ENCODE data around the gene SH3RF2.
"Not testable (repeated sequence)": the region's sequence is repeated elsewhere in the genome, so short reads cannot be mapped to it uniquely, and the experiment has no call there.

The SH3RF2 gene

GRCh38 chr5:145990170-145990569 lies 53.8 kb downstream of the SH3RF2 start:
- no peak for TF ChIP-seq CTCF (IDR thresholded peaks at IDR 0.05; ENCODE audit: borderline replicate concordance, control extremely low read depth, extremely low read depth, insufficient read depth, missing control alignments)
- no peak for DNase-seq (ENCODE audit: low spot score)
- in situ Hi-C loops (cut with MboI; ENCODE audit: low sequenced_read_pairs, unreplicated experiment): no loop called here

GRCh38 chr5:145991044-145991575 lies 54.7 kb downstream of the SH3RF2 start:
- TF ChIP-seq CTCF (IDR thresholded peaks at IDR 0.05; ENCODE audit: borderline replicate concordance, control extremely low read depth, extremely low read depth, insufficient read depth, missing control alignments): no peak
- DNase-seq (ENCODE audit: low spot score): no peak
- in situ Hi-C loops (cut with MboI; ENCODE audit: low sequenced_read_pairs, unreplicated experiment): no loop called here

GRCh38 chr5:145993538-145993937 lies 57.2 kb downstream of the SH3RF2 start:
- in situ Hi-C loops (cut with MboI; ENCODE audit: low sequenced_read_pairs, unreplicated experiment); DNase-seq (ENCODE audit: low spot score): not testable (repeated sequence)

GRCh38 chr5:145996135-145996534 lies 59.8 kb downstream of the SH3RF2 start:
- no peak for DNase-seq (ENCODE audit: low spot score)
- in situ Hi-C loops (cut with MboI; ENCODE audit: low sequenced_read_pairs, unreplicated experiment): no loop called here
- no peak for TF ChIP-seq CTCF (IDR thresholded peaks at IDR 0.05; ENCODE audit: borderline replicate concordance, control extremely low read depth, extremely low read depth, insufficient read depth, missing control alignments)

DNA sequence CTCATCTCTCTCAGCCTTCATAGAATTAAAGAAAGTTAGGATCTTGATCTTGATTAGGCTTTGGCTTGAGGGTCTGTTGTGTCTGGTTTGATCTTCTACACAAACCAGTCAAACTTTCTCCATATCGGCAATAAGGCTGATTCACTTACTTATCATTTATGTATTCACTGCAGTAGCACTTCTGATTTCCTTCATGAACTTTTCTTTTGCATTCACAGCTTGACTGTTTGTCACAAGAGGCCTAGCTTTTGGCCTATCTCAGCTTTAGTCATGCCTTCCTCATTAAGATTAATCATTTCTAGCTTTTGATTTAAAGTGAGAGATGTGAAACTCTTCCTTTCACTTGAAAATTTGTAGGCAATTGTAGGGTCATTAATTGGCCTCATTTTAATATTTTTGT lies 62.8 kb downstream of the SH3RF2 start:
- no peak for TF ChIP-seq CTCF (IDR thresholded peaks at IDR 0.05; ENCODE audit: borderline replicate concordance, control extremely low read depth, extremely low read depth, insufficient read depth, missing control alignments)
- no peak for DNase-seq (ENCODE audit: low spot score)
- in situ Hi-C loops (cut with MboI; ENCODE audit: low sequenced_read_pairs, unreplicated experiment): no loop called here

GRCh38 chr5:146000072-146000471 lies 63.7 kb downstream of the SH3RF2 start:
- TF ChIP-seq CTCF (IDR thresholded peaks at IDR 0.05; ENCODE audit: borderline replicate concordance, control extremely low read depth, extremely low read depth, insufficient read depth, missing control alignments): no peak
- in situ Hi-C loops (cut with MboI; ENCODE audit: low sequenced_read_pairs, unreplicated experiment): no loop called here
- no peak for DNase-seq (ENCODE audit: low spot score)

- no peak for TF ChIP-seq CTCF (IDR thresholded peaks at IDR 0.05; ENCODE audit: borderline replicate concordance, control extremely low read depth, extremely low read depth, insufficient read depth, missing control alignments)
- DNase-seq (ENCODE audit: low spot score): no peak
- in situ Hi-C loops (cut with MboI; ENCODE audit: low sequenced_read_pairs, unreplicated experiment): no loop called here
These were observed 65.3 kb downstream of the SH3RF2 start for GRCh38 chr5:146001544-146002190.

Measured in GM13976 (cell line).